K562 (cell line): ENCODE results near the gene PPP3CA.

Experiments used
- ATF7 ChIP-seq: fragments of 450-650 bp; IDR thresholded peaks from 2 replicates; pipeline ENCODE4 v1.7.1; 2014; ENCODE audit warnings: mild to moderate bottlenecking, moderate library complexity
- CTCF ChIP-seq, 3 experiments: IDR thresholded peaks in 2 of 3; conservative IDR thresholded peaks in 1 of 3; 2 replicates each; pipeline ENCODE4 v1.5.1; 2011 to 2012; ENCODE audit warnings: low read length in 3 of 3, mild to moderate bottlenecking in 3 of 3, control low read depth in 2 of 3, improper control_type of control experiment in 1 of 3, inconsistent platforms in 1 of 3, low read depth in 1 of 3, mixed read lengths in 1 of 3, moderate library complexity in 1 of 3; ENCODE audit not compliant: insufficient read depth in 2 of 3
- L3MBTL2 ChIP-seq: fragments of 450-650 bp; IDR thresholded peaks from 2 replicates; pipeline ENCODE4 v1.6.1; 2016; ENCODE audit warnings: mild to moderate bottlenecking, moderate library complexity
- NFXL1 ChIP-seq: fragments of 450-650 bp; formaldehyde crosslinking; IDR thresholded peaks from 2 replicates; pipeline ENCODE4 v1.4.0; 2021; ENCODE audit warnings: mild to moderate bottlenecking
- YBX1 ChIP-seq: fragments of 450-650 bp; IDR thresholded peaks from 2 replicates; pipeline ENCODE4 v1.7.1; 2016; ENCODE audit warnings: mild to moderate bottlenecking
- ZEB2 ChIP-seq: fragments of 450-650 bp; IDR thresholded peaks from 2 replicates; pipeline ENCODE4 v1.6.1; 2016
- ZNF217 ChIP-seq: sonication (generic); formaldehyde crosslinking; IDR thresholded peaks from 2 replicates; pipeline ENCODE4 v1.8.0; 2022; ENCODE audit warnings: mild to moderate bottlenecking, missing genetic modification reagents

DNA sequence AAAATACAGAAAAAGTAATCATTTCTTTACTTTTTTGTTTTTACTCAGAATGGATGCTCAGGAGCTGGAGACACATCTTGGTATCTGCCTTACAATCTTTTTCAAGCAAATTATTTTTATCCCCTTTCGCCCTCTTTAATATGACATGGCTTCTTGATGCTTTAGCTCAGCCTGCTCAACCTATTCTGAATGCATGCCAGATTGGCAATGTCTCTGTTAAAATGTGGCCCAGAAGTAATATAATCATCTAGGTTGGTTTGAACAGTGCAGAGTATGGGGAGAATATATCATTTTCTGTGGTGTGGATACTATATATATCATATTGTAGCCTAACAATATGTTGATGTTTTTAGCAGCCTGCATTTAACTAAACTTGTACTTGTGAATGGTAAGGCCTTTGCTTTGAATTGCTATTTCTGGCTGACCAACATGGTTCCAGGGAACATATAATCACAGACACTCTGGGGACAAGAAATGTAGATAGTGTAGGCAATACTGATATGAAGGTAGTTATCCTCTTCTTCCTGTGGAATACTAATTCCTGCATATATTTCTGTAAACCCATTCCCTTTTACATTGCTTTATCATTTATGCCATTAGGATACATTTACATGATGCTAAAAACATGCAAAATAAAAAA is 282.7 kb downstream of the PPP3CA start:
- TF ChIP-seq NFXL1 (CRISPR knock-in tag) (no peak), CTCF (IDR thresholded peaks at IDR 0.05 in 2 of 3, conservative IDR thresholded peaks at IDR 0.05 in 1 of 3; ENCODE audit: insufficient read depth in 2 of 3, low read depth in 1 of 3, low read length in 3 of 3) (no peak), L3MBTL2 (no peak), ATF7 (no peak), ZNF217 (CRISPR knock-in tag) (no peak), ZEB2 (no peak), YBX1 (no peak)
